Body of pancreas (tissue), 4 donors: Measurements from ENCODE around the gene KRTAP10-9. TPM values are rescaled to one million over a fixed set of nuclear protein-coding genes. Genes with fewer than 3 reads are reported as not detected.

ENCODE experiments used
- ATAC-seq: fragments of 150-250 bp; one replicate; pipeline ENCODE4 v1.9.1; 2016
- DNase-seq, 4 donors: peaks; one replicate each; pipeline ENCODE4 v3.0.0-alpha.2; 2019
- H3K27ac ChIP-seq, 4 donors: fragments of 200-600 bp; sonication (generic); 1 replicate in 3 of 4; 2 replicates in 1 of 4; pipeline versions ENCODE4 v1.5.1 to v1.6.1; 2016 to 2019; ENCODE audit warnings: mild to moderate bottlenecking in 1 of 4, mixed read lengths in 1 of 4, moderate library complexity in 1 of 4
- H3K27me3 ChIP-seq, 2 donors: fragments of 200-600 bp; sonication (generic); one replicate each; pipeline ENCODE4 v1.6.0; 2016; ENCODE audit warnings: mild to moderate bottlenecking in 1 of 2
- H3K36me3 ChIP-seq, 2 donors: fragments of 200-600 bp; sonication (generic); replicated peaks in 1 of 2; 2 replicates each; pipeline ENCODE4 v1.5.1; 2016; ENCODE audit warnings: low read depth in 2 of 2; ENCODE audit not compliant: insufficient read depth in 1 of 2
- H3K4me1 ChIP-seq: fragments of 200-600 bp; sonication (generic); one replicate; pipeline ENCODE4 v1.6.0; 2016
- H3K4me3 ChIP-seq, 2 donors: fragments of 200-600 bp; sonication (generic); 1 replicate in 1 of 2; 2 replicates in 1 of 2; pipeline ENCODE4 v1.5.1; 2016 to 2019
- H3K9me3 ChIP-seq, 3 donors: fragments of 200-600 bp; sonication (generic); 1 replicate in 2 of 3; 2 replicates in 1 of 3; pipeline ENCODE4 v1.5.1; 2016
- CTCF ChIP-seq, 7 experiments: fragments of 450-650 bp in 4 of 7; fragments of 200-600 bp in 3 of 7; sonication (generic) in 3 of 7; IDR thresholded peaks; one replicate each; pipeline ENCODE4 v1.5.1; 2016 to 2019; ENCODE audit warnings: antibody characterized with exemption in 7 of 7
- POLR2A ChIP-seq, 3 donors: fragments of 450-650 bp; IDR thresholded peaks; one replicate each; pipeline ENCODE4 v1.6.1; 2016; ENCODE audit warnings: antibody characterized with exemption in 3 of 3, mild to moderate bottlenecking in 2 of 3
- WGBS, 2 donors: methylation state at CpG; one replicate each; pipeline ENCODE4 v1.1.5; 2017; 5-methylcytosine and 5-hydroxymethylcytosine counted together
- intact Hi-C: fragments of 100-400 bp; cut with DNase I; formaldehyde crosslinking; loops from one replicate; pipeline ENCODE4 v1.15.1; 2023
- total RNA-seq, 2 donors: library from RNA; depleted of rRNA; stranded (reverse); fragments of >200 nt; gene quantifications; one replicate each; pipeline ENCODE4 v1.1.0, GENCODE V29; 2016

The KRTAP10-9 gene
- total RNA-seq, 2 donors from 2014 or later, result not detected

- intact Hi-C loops, result no loop called here
- Histone ChIP-seq H3K27ac (no peak overlapping the region), H3K4me1 (no peaks in the 10 kb centered on the region), H3K36me3 (no peaks in the 10 kb centered on the region), H3K4me3 (no peak overlapping the region), H3K27me3 (no peaks in the 10 kb centered on the region), H3K9me3 (peaks cover 0 to 14% (median 0%) of the 10 kb centered on the region in 3 donors)
- TF ChIP-seq CTCF (IDR thresholded peaks at IDR 0.05), result no peak
- TF ChIP-seq POLR2A (IDR thresholded peaks at IDR 0.05), result no peak
- DNase-seq (no peak), ATAC-seq (no peak)
- 53 to 63% methylated on average over 8 of the region's 8 CpGs for WGBS, 2 donors
These were observed 11.4 kb upstream of the KRTAP10-9 start for GRCh38 chr21:44615466-44615865.

- Histone ChIP-seq H3K9me3 (peaks cover 0 to 8% (median 0%) of the 10 kb centered on the region in 3 donors), H3K4me3 (no peak overlapping the region), H3K4me1 (no peaks in the 10 kb centered on the region), H3K36me3 (no peaks in the 10 kb centered on the region), H3K27ac (no peak overlapping the region), H3K27me3 (no peaks in the 10 kb centered on the region)
- intact Hi-C loops, result no loop called here
- DNase-seq, result no peak
- 51 to 56% methylated on average over 4 to 17 of the region's 17 CpGs for WGBS, 2 donors
- no peak for TF ChIP-seq CTCF (IDR thresholded peaks at IDR 0.05)
- TF ChIP-seq POLR2A (IDR thresholded peaks at IDR 0.05), result no peak
- ATAC-seq, result no peak
These were observed 10.8 kb upstream of the KRTAP10-9 start for GRCh38 chr21:44615911-44616590.

GRCh38 chr21:44616591-44616926 lies 10.3 kb upstream of the KRTAP10-9 start:
- TF ChIP-seq CTCF (IDR thresholded peaks at IDR 0.05) (no peak), POLR2A (IDR thresholded peaks at IDR 0.05) (no peak)
- WGBS, 2 donors, result 46 to 69% methylated on average over 2 to 16 of the region's 16 CpGs
- Histone ChIP-seq H3K4me3 (no peak overlapping the region), H3K36me3 (no peaks in the 10 kb centered on the region), H3K27me3 (no peaks in the 10 kb centered on the region), H3K9me3 (peaks cover 0 to 4% (median 0%) of the 10 kb centered on the region in 3 donors), H3K4me1 (no peaks in the 10 kb centered on the region), H3K27ac (no peak overlapping the region)
- ATAC-seq, result no peak
- DNase-seq, result no peak
- intact Hi-C loops, result no loop called here

- no peaks in the 10 kb centered on the region for H3K9me3 ChIP-seq
- no peaks in the 10 kb centered on the region for H3K4me1 ChIP-seq
- no peak for DNase-seq
- no peak overlapping the region for H3K4me3 ChIP-seq
- WGBS, 2 donors, result 34 to 53% methylated on average over 4 to 8 of the region's 8 CpGs
- H3K36me3 ChIP-seq, result no peaks in the 10 kb centered on the region
- intact Hi-C loops, result no loop called here
- H3K27ac ChIP-seq, result no peak overlapping the region
- TF ChIP-seq CTCF (IDR thresholded peaks at IDR 0.05), result no peak
- H3K27me3 ChIP-seq, result no peaks in the 10 kb centered on the region
- no peak for ATAC-seq
These were observed 9.8 kb upstream of the KRTAP10-9 start for GRCh38 chr21:44617071-44617501.

GRCh38 chr21:44618504-44618903 lies 8.4 kb upstream of the KRTAP10-9 start:
- WGBS, 2 donors, result 7 to 13% methylated on average over 4 of the region's 4 CpGs

More at GRCh38 chr21:44618504-44618903, 8.4 kb upstream of the KRTAP10-9 start:
- TF ChIP-seq POLR2A (IDR thresholded peaks at IDR 0.05) (no peak), CTCF (IDR thresholded peaks at IDR 0.05) (peak in 1 of 7 experiments; percentile 12)
- peaks cover 0 to 12% (median 0%) of the 10 kb centered on the region in 3 donors for H3K9me3 ChIP-seq
- no peaks in the 10 kb centered on the region for H3K4me1 ChIP-seq
- intact Hi-C loops, result no loop called here
- no peak overlapping the region for H3K4me3 ChIP-seq
- H3K27ac ChIP-seq, result no peak overlapping the region
- H3K36me3 ChIP-seq, result no peaks in the 10 kb centered on the region
- ATAC-seq (no peak), DNase-seq (peak in 2 of 4 donors; percentile 13 to 30)
- H3K27me3 ChIP-seq, result no peaks in the 10 kb centered on the region
